Sigmoid colon (tissue), 4 donors: ENCODE data around the gene UQCRFS1.

Experiments
- CTCF ChIP-seq, 4 experiments: fragments of 450-650 bp in 3 of 4; fragments of 200-600 bp in 1 of 4; IDR thresholded peaks; one replicate each; pipeline ENCODE4 v1.5.1; 2016 to 2019; ENCODE audit warnings: antibody characterized with exemption in 4 of 4, mild to moderate bottlenecking in 3 of 4, moderate library complexity in 2 of 4
- EP300 ChIP-seq, 4 donors: sonication (generic); formaldehyde crosslinking; IDR thresholded peaks; one replicate each; pipeline ENCODE4 v1.6.1; 2017; ENCODE audit warnings: antibody characterized with exemption in 4 of 4

GRCh38 chr19:29216021-29216420 lies 3.1 kb upstream of the UQCRFS1 start:
- TF ChIP-seq EP300 (IDR thresholded peaks at IDR 0.05), result no peak
- TF ChIP-seq CTCF (IDR thresholded peaks at IDR 0.05), result no peak
